Neural crest cell (in vitro differentiated cells): ENCODE results near the gene GSTP1. TPM values are rescaled to one million over a fixed set of nuclear protein-coding genes. Genes with fewer than 3 reads are reported as not detected.

Source experiments
- DNase-seq: peaks from one replicate; pipeline ENCODE4 v3.0.0; 2021; ENCODE audit warnings: low read depth, mixed read lengths, low spot score
- H3K27ac Mint-ChIP-seq: one replicate; pipeline ENCODE4 v1.8.0; 2021; ENCODE audit warnings: mild to moderate bottlenecking, mixed read lengths; ENCODE audit not compliant: unreplicated experiment
- H3K27me3 Mint-ChIP-seq: 2 replicates; pipeline ENCODE4 v1.8.0; 2021; ENCODE audit warnings: low read depth, mild to moderate bottlenecking, mixed read lengths
- H3K36me3 Mint-ChIP-seq: 2 replicates; pipeline ENCODE4 v1.8.0; 2021; ENCODE audit warnings: low read depth, mild to moderate bottlenecking, mixed read lengths
- H3K4me1 Mint-ChIP-seq: 2 replicates; pipeline ENCODE4 v1.8.0; 2021; ENCODE audit warnings: mixed read lengths
- H3K4me3 Mint-ChIP-seq: one replicate; pipeline ENCODE4 v1.8.0; 2021; ENCODE audit warnings: mild to moderate bottlenecking, mixed read lengths
- H3K9me3 Mint-ChIP-seq: 2 replicates; pipeline ENCODE4 v1.8.0; 2021; ENCODE audit warnings: mixed read lengths
- CTCF ChIP-seq: fragments of 200-600 bp; sonication (generic); conservative IDR thresholded peaks from 2 replicates; pipeline ENCODE4 v1.5.0; 2021; ENCODE audit warnings: antibody characterized with exemption, mild to moderate bottlenecking
- total RNA-seq: library from RNA; stranded (reverse); gene quantifications from 2 replicates; pipeline ENCODE4 v1.2.1, GENCODE V29; 2021

GSTP1 gene
- total RNA-seq, 1 donor from 2014 or later = 780 TPM

DNA sequence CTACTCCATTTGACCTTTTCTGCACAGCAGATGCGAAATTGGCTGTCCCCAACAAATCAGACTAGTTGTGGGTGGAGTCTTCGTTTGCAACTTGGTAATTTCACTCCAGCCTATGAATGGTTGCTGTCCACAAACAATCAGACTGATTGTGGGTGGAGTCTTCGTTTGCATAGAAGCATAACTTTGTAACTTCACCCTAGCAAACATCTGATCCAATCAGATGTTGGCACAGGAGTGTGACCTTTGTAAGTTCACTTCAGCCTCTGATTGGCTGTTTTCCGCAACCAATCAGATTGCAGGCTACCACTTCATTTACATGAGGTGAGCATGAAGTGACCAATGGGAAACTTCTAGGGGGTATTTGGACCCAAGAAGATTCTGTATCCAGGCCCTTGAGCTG lies 44.1 kb upstream of the GSTP1 start:
- Mint-ChIP-seq H3K27me3 (no peaks in the 10 kb centered on the region), H3K9me3 (no peaks in the 10 kb centered on the region), H3K27ac (no peak overlapping the region), H3K36me3 (no peaks in the 10 kb centered on the region), H3K4me3 (no peak overlapping the region), H3K4me1 (no peaks in the 10 kb centered on the region)
- TF ChIP-seq CTCF = no peak
- DNase-seq = no peak

DNA sequence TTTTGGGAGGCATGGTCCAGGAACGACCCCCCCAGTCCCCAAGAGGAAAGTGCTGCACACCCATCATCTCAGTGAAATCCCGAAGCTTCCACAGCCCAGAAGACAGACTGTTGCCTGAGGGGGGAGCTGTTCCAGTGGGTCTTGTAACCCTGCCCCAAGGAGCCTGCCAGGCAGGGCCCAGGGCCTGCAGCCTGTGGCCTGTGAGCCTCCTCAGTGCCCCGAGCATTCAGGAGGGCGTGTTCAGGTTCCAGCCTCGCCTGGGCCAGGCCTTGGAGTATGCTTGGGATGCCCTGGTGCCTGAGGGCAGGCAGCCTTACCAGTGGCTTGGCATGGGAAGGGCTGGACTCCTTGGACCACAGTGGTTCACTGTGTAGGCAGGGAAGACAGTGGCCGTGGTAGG lies 42.4 kb upstream of the GSTP1 start:
- H3K4me1 Mint-ChIP-seq = no peaks in the 10 kb centered on the region
- no peak for DNase-seq
- peaks cover 2% of the 10 kb centered on the region for H3K27me3 Mint-ChIP-seq
- no peaks in the 10 kb centered on the region for H3K36me3 Mint-ChIP-seq
- no peak overlapping the region for H3K4me3 Mint-ChIP-seq
- no peak overlapping the region for H3K27ac Mint-ChIP-seq
- no peak for TF ChIP-seq CTCF
- H3K9me3 Mint-ChIP-seq = no peaks in the 10 kb centered on the region

DNA sequence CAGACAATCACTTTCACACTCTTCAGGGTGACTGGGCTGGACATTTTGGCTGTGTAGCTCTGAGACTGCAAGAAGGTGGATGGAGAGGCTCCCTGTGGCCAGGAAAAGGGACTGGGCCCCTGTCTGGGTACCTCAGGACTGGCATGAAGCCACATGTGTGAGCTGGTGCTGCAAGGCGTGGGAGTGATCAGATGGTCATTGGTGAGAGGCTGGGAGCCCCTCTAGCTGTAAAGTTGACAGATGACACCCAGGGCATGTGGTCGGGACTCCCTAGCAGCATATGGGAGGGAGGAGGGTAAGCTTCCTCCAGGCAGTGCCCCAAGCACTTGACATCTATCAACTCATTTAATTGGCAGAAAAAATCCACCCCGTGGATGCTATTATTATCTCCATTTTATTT lies 41.4 kb upstream of the GSTP1 start:
- TF ChIP-seq CTCF = no peak
- Mint-ChIP-seq H3K27ac (peak overlapping the region; percentile 43), H3K27me3 (peaks cover 2% of the 10 kb centered on the region), H3K4me1 (no peaks in the 10 kb centered on the region), H3K36me3 (no peaks in the 10 kb centered on the region), H3K9me3 (no peaks in the 10 kb centered on the region), H3K4me3 (no peak overlapping the region)
- no peak for DNase-seq

DNA sequence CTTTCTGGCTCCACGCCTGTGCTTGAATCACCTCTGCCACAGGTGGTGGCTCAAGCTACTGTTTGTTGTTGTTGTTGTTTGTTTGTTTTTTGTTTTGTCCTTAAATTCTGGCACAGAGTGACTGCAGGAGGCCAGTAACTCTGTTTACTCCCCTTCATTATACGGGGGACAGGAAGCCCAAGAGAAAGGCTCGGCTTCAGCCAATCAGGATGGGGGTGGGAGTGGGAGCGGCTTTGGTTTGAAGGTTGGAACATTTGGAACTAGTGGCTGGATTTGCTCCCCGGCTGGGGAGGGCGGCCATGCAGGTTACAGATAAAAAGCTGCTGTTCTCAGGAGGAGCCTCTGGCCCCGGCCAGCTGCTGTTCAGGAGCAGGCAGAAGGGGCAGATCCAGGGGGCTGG lies 40.6 kb upstream of the GSTP1 start:
- Mint-ChIP-seq H3K4me3 (no peak overlapping the region), H3K4me1 (no peaks in the 10 kb centered on the region), H3K9me3 (no peaks in the 10 kb centered on the region), H3K27me3 (peaks cover 2% of the 10 kb centered on the region), H3K27ac (no peak overlapping the region), H3K36me3 (no peaks in the 10 kb centered on the region)
- TF ChIP-seq CTCF = no peak
- no peak for DNase-seq

DNA sequence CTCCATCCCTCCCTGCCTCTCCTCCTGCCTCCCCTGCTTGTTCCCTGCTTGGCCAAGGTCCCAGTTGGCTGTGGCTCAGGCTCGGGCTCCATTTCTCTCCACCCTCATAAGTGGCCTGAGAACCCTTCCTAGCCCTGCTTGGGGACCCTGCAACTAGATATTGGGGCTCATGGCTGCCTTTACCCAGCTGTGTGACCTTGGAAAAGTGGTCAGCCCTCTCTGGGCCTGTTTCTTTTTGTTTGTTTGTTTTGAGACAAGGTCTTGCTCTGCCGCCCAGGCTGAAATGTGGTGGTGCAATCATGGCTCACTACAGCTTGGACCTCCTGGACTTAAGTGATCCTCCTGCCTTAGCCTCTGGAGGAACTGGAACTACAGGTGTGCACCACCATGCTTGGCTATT lies 40.0 kb upstream of the GSTP1 start:
- no peak for DNase-seq
- peaks cover 2% of the 10 kb centered on the region for H3K27me3 Mint-ChIP-seq
- H3K4me1 Mint-ChIP-seq = no peaks in the 10 kb centered on the region
- no peaks in the 10 kb centered on the region for H3K36me3 Mint-ChIP-seq
- no peaks in the 10 kb centered on the region for H3K9me3 Mint-ChIP-seq
- no peak overlapping the region for H3K4me3 Mint-ChIP-seq
- no peak overlapping the region for H3K27ac Mint-ChIP-seq
- no peak for TF ChIP-seq CTCF
